Measurements from ENCODE around the gene WDR33.
A peak's percentile ranks its signal among the peaks of the same experiment; 100 is the strongest.

The WDR33 gene

GRCh38 chr2:127701651-127702394 is 109.1 kb downstream of the WDR33 start:
- peak overlapping the region; percentile 72 for H3K4me3 ChIP-seq (ENCODE audit: low read depth, low read length)
- peak; percentile 25 for TF ChIP-seq CTCF (conservative IDR thresholded peaks at IDR 0.05; ENCODE audit: low read depth, low read length)
- peak; percentile 80 for DNase-seq (ENCODE audit: low read depth)

- peak; percentile 93 for DNase-seq (ENCODE audit: low read depth)
- TF ChIP-seq CTCF (conservative IDR thresholded peaks at IDR 0.05; ENCODE audit: low read depth, low read length), result no peak
These were observed 109.7 kb downstream of the WDR33 start, which contains the start of gene SFT2D3 for GRCh38 chr2:127701193-127701650. TSS of gene SFT2D3 (plus strand) at chr2:127701497. CDS start at chr2:127701529, 32 bp downstream.

GRCh38 chr2:127700527-127701192 is 110.3 kb downstream of the WDR33 start:
- no peak for DNase-seq (ENCODE audit: low read depth)
- no peak for TF ChIP-seq CTCF (conservative IDR thresholded peaks at IDR 0.05; ENCODE audit: low read depth, low read length)
- peak overlapping the region; percentile 72 for H3K4me3 ChIP-seq (ENCODE audit: low read depth, low read length)

More at GRCh38 chr2:127701193-127701650, 109.7 kb downstream of the WDR33 start, which contains the start of gene SFT2D3:
- H3K4me3 ChIP-seq (ENCODE audit: low read depth, low read length), result peak within 1 kb of the TSS; percentile 72

- no peak for TF ChIP-seq CTCF (conservative IDR thresholded peaks at IDR 0.05; ENCODE audit: low read depth, low read length)
- no peak overlapping the region for H3K4me3 ChIP-seq (ENCODE audit: low read depth, low read length)
- no peak for DNase-seq (ENCODE audit: low read depth)
These were observed 112.2 kb downstream of the WDR33 start for GRCh38 chr2:127698553-127699355.

- no peak overlapping the region for H3K4me3 ChIP-seq (ENCODE audit: low read depth, low read length)
- DNase-seq (ENCODE audit: low read depth), result no peak
- TF ChIP-seq CTCF (conservative IDR thresholded peaks at IDR 0.05; ENCODE audit: low read depth, low read length), result no peak
These were observed 113.3 kb downstream of the WDR33 start for GRCh38 chr2:127697482-127698180.

Measured in choroid plexus epithelial cell (primary cell).